Activated CD4-positive, CD25-positive, alpha-beta regulatory T cell treated with anti-CD3 and anti-CD28 coated beads, Interleukin-2, amount 50 U/mL, for 24 hours (primary cell): ENCODE data around the gene CPOX.

Experiments used
- ATAC-seq, 2 donors: fragments of 150-1000 bp; cut with Tn5 transposase; one replicate each; pipeline ENCODE4 v1.10.0; 2021; ENCODE audit warnings: mild to moderate bottlenecking in 1 of 2, moderate library complexity in 1 of 2

CPOX gene

DNA sequence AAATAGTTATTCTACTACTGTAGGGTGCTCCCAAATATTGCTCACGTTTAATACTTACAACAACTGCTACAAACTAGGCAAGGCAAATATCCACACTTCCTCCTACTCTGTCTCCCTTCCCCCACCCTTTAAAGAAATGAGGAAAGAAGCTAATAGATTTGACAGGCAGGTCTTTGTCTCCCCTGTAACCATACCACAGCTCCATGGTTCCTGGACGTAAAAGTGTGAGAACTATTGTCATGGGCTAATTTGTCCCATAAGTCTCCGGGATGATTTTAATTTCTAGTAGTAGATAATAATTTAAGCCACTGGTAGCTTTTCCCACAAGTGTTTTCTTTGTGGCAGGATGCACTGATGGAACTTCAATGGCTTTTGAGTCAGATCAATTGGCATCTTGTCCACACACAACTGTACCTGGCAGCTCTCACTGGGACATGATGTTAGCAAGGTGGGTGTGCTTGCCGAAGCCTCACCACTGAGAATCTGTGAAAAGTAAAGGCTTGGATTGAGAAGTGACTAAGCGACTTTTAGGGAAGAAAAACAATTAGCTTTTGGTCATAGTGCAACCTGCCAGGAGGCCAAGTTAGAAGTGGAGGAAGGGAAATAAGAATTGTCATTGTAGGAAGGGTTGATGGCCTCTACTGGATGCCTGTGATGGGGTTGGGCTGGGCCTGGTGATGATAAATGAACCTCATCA lies 1.4 kb upstream of the CPOX start:
- no peak for ATAC-seq

DNA sequence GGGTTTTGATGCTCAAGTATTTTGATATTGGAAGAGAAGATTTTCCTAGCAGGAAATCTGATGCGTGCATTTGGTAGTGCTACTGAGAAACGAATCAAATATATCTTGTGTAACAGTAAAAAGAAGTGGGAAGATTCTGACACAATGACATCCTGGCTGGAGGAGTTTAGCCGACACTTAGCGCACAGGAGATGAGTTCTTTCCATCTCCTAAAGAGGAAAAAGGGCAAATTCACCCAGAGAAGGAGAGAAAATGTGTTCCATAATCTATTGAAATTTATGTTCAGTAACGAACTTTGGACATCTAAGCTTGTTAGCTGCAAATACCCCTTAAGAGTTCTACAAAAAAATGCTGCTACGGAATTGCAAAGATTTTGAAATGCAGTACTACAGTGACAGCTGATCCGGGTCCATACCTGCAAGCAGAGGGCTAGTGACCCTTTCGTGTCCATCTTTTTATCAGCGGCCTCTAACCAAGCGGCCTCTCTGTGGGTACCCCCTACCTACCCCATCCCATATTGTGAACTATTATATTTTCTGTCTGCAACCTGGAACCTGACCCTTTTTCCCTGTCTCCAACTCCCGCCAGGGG lies 971 bp downstream of the CPOX start:
- no peak for ATAC-seq

DNA sequence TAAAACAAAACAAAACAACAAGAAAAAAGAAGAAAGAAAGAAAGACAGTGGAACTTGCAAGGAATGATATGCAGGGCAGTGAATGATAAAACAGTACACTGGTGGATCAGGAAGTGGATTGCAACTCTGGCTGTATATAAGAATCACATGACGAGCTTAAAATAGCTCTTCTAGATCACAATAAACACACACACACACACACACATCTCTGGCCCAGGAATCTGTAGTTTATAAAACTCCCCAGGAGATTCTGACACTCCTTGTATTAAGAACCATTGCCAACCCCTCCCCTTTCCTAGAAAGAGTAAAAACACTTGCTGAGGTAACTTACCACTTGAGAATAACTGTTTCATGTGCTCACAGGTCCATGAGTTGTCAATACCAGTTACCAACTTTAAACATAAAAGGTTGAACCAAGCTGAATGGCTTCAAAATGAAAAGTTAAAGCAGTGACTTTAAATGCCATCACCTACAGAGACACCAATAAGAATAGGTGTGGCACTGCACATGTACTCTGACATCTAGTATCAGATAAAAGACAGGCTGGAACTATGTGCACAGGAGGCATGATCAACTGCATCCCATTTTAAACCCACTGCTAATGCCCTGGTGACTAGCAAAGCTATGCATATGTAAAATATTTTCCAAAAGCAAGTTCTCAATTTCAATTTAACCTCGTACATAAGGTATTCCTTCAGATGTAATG lies 3.9 kb downstream of the CPOX start:
- peak; percentile 1 to 4 for ATAC-seq

DNA sequence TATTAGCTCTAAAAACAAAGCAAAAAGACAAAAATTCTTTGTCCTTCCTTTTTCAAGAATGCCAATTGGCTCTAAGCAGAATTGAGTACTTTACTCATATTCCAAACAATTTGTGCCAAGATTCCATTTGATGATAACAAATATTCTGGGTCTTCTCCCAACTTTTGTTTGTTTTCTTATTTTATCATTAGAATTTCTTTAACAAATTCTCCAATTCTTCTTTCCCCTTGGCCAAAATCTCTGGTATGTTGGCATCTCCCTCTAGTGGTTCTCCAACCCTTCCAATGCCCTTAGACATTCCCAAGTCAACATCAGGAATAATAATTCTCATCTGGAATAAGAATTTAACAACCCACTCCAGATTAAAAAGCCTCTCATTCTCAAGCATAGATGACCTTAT lies 5.3 kb downstream of the CPOX start:
- no peak for ATAC-seq

DNA sequence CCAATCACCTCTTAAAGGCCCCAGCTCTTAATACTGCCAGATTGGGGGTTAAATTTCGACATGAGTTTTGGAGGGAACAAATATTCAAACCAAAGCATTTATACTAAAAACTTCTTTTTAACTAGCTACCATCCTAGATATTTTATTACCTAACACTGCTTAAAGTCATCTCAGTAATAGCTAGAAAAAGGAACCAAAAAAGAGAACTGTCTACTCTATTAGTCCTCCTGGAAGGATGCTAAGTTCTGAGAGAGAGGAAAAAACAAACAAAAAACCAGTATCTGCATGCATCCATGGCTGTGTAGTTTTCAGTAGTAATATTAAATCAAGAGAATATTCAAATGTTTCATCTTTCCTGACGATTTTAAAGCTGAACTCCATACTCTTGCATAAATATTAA lies 5.8 kb downstream of the CPOX start:
- ATAC-seq = no peak

DNA sequence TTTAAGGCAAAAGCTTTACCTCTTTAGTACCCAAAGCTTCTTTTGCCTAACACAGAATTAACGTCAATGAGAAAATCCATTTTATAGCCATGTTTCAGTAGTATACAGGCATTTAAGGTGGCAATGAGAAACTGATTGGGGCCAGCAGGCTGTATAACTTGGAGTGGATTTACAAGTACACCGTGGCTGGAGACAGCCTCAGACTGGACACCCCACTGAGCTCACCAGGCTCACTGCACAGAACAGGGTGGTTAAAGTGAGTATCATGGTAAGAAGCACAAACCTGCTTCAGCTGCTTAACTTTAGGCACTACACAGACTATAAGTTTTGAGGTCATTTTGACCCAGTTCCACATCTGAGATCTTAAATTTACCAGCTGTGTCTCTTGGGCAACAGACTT lies 8.9 kb downstream of the CPOX start:
- ATAC-seq = no peak

DNA sequence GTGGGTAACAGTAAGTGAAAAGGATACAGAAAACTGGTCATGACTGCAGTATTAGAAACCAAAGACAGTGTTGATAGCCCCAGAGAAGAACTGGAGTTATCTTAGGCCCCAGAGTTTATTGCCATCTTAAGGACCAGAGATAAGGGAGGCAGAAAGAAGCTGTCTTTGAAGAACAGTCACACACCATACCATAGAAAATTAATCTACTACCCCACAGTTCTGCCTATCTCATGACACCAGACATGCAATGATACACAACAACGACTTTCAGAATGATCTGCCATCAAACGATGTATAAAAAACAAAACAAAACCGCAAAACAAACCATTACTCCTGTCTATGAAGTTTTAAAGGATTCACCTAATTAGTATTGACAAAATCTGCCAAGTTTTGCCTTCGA lies 9.6 kb downstream of the CPOX start:
- ATAC-seq = no peak

DNA sequence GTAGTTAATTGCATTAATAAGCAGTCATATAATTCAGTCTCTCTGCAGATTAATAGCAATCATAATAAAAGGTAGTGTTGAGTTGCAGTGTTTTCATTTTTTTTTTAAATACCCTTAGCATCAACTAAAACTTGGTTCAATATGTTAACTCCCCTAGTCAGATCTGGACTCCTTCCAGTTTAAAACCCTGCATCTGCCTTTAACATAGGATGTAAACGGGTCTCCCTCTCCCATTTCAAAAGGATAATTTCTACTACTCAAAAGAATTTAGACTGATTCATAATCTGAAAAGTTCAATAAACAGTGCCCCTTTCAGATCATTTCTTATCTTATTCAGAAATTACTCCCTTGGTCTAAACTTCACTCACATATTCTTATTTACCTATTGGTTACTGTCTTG lies 11.4 kb downstream of the CPOX start:
- no peak for ATAC-seq

DNA sequence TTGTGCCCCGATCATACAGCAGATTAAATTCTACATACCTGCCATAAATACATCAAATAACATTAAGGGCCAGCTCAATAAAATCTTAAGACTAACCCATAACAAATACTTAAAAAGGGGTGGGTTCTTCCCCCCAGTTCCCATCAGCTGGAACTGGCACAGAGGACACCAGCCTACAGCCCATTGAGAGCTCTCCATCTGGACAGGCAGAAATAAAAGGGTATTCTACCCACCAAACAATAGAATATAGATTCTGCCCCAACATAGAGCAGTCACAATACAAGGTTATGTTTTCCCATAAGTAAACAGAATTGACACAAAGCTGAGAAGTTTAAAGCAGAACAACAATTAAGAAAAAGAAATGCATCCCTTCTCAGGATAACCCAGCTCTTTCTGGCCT lies 11.9 kb downstream of the CPOX start:
- ATAC-seq = no peak

DNA sequence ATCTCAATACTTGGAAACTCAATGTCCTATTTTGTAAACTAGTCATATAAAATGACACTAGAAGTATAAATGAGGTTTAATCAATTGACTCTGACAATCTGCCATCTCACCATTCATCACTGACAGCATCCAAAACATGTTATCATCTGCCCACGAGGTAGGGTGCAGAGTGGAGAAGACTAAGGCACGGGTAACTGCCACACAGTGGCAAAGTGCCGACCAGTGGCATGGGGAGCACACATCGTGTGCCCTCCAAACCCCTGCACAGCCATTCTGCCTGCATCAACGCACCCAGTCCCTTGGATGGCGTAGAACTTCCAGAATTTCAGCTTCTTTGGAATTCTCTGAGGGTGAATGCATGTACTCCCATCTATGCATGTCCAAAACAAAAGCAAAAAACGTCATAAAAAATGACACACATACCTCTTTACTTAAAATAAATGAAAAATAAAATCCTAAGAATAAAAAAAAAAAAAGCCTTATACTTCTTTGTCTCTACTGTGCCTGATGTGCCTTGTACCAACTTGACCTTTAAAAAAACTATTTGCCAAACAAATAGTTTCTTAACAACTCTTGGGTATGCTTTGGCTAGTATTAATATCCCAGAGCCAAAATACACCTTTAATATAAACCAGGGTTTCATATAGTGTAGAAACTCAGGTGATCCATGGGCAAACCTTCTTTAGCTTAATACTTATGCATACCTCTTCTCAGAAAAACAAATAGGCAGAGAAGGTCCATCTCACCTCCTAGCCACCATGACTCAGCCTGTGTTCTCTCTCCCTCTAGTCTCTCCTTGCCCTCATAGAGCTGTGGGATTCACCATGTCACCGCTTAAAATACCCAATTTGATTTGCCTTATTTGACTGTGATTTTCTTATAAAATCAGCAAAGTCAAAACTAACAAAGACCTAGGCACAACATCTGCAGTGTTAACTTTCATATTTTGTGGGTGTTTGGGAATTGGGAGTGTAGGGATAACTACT lies 12.7 kb downstream of the CPOX start:
- no peak for ATAC-seq

DNA sequence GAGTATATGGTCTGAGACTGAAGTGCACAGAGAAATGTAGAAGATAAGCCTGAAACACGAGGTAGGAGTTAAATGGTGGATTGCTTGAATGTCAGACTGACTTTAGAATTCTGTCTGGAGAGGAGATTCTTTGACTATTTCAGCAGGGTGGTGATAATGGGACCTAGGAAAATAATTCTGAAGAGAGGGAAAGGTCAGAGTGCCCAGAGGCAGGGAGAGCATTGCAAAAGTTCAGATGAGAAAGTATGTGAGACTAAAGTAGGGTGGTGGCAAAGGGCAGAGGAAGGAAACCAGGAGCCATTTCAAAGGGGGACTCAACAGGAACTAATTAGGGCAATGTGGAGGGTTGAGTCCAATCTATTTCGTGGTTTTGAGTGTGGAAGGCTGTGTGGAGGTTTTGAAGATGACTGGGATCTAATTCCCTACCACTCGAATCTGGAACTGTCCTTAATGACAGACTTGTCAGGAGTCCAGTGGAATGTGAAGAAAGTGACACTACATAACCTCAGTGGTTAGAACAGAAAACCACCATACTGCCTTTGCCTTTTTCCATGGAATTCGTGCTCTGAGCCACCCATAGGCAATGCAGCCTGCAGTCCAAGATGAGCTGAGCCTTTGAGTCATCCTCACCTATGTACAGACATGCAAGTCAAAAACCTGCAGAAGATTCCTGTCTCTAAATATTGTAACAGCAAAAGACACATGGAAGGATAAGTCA lies 16.1 kb downstream of the CPOX start:
- no peak for ATAC-seq

DNA sequence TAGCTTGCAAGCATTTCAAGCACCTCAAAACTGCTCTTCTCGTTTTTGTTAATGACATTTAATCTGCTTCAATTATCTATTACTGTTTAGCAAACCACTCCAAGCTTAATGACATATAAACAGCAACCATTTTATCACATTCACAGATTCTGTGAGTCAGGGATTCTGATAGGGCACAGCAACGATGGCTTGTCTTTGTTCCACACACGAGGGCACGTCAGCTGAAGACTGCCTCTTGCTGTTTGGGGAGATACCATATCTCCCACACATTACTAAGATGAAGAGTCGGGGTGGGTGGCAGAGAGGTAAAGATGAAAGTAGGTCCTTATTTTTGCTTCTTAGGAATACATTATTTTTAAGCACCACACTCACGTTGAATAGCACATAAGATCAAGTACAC lies 19.3 kb downstream of the CPOX start:
- peak; percentile 83 to 93 for ATAC-seq

DNA sequence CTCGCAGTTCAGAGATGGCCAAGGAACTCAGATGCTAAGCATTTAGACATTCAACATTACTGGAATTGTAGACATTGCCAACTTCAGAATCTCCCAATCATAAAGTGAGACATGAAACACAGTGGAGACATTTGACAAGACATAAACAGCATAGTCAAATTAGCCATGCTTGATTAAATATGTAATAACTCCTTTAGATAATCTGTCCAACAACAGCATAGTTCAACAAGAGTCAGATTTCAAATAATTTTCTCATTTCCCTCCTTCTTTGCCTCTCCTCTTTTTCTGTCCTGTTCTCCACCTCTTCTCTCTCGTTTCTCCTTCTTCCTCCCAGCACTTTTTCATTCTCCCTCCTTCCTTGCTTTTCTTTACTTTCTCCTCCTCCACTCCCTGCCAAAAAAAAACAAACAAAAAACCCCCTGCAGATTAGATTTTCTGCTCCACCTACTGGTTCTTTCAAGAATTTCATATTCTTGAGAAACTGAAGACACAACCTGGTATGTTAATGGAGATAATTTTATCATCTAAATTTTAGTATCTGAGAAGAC lies 20.2 kb downstream of the CPOX start:
- ATAC-seq = peak in 1 of 2 donors; percentile 36

DNA sequence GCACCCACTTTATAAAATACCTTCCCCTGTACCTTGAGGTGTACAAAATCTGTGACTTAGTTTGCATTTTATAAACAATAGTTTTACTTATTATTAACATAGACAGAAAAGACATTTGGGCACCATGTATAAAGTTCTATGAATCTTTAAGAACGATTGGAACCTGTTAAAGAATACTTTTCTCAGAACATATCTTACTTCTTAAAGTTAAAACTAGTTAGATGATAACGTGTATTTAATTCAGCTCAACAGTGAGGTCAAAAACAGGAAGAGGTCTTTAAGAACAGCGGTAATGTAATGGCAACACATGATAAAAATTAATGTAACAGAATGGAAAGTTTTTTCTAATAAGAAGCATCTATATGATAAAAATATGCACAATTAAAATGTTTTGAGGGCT lies 25.0 kb downstream of the CPOX start:
- ATAC-seq = no peak

DNA sequence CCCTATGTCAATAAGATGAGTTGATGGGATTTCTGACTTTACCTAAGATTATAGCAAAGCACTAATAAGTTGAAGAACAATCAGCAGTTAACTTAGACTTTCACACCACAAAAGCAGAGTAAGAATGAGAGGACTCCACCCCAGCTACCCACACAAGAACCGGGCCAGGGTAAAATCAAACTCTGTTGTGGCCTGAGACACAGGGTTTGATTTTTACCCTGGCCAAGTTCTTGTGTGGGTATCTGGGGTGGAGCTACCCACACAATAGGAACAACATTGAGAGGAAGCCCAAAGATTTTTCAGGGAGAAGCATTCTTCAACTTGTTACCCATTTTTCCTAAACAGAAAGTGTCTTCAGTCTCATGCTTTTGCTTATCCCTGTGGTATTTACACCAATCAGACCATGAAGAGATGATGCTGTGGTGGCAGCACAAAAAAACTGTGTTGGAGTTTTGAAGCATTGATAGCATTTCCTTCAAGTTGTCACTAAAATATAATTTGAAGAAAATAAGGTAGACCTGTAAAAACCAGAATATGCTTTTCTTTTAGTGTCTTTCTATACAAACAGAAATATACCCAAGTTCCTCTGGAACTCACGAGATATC lies 25.6 kb downstream of the CPOX start:
- ATAC-seq = peak; percentile 40 to 56

DNA sequence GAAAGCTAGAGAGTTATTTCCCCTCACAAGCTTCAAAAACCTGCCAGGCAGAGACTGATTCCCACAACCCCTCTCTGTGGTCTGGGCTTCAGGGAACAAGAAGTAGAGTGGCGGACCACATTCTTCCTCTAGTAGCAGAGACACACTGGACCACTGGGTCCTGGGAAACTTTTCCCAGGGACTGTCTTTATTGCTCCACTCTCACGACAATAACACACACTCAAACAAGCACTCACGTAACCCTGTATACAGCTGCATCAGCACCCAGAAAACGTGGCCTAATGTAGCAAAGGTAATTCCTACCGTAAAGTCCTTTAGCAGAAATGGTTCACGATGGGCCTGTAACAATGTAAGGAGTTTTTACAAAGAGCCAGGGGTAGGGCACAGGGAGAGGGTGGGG lies 27.6 kb downstream of the CPOX start:
- no peak for ATAC-seq

DNA sequence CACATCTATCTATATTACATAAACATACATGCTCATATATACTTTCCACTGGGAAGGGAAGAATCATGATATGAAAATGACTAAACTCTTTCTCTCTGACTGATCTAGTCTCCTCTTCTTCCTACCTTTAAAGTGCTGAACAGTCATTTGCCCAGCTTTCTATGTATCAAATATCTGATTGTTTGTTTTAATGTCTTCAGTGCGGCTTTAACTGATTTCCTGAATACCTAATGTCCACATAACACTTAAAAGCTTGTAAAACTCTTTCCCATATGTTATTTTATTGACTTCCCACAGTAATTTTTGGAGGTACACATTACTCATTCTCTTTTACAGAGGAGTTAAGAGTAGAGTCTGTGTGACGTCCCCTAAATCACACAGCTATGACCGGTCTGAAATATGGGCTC lies 28.2 kb downstream of the CPOX start:
- ATAC-seq = peak; percentile 54 to 55

DNA sequence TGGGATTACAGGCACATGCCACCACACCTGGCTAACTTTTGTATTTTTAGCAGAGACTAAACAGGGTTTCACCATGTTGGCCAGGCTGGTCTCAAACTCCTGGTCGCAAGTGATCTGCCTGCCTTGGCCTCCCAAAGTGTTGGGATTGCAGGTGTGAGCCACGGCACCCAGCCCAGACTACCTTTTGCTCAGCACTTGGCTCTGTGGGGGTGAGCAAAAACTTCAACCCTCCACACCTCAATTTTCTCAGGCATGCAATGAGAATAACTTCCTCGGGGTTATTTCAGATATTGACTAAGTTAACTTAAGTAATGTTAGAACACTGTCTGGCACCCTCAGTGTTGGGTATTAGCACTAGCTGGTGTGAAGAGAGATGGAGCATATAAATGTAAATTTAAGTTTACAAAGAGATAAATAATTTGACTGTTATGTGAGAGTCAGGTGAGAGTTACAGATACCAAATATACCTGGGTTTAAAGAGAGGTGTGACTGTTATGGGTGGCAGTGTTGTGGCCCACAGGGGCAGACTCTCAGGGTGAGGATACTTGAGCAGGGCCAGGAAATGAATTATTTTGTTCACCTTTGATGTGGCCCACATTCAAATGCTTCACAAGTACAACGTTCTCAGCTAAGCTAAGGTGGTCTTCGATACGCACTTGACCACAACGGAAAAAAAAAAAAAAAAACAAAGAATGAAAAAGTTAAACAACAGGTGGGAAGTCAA lies 29.0 kb downstream of the CPOX start:
- ATAC-seq = peak; percentile 48 to 54

DNA sequence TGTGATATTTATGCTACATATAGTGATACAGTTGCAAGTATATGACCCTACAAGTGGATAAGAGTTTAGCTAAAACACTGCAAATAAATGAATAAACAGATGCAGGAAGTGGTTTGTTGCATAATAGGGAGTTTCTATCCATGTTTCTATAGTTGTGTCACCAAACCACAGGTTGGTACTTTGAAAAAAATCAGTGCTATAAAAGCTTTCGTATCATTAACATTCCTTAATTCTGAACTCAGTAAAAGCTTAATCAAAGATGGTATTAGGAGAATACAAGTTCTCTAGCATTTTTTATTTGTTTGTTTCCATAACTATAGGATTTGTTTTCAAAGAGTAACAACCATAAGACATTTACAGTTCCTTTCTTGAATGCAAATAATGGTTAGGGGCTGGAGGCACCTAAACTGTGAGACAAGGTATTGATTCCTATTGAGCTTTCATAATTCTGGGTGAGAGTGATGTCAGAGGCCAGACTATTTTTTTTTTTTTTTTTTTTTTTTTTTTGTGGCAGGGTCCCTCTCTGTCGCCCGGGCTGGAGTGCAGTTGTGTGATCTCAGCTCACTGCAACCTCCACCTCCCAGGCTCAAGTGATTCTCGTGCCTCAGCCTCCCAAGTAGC lies 29.6 kb downstream of the CPOX start:
- ATAC-seq = peak; percentile 24 to 26
